ENCODE results near the gene LRMDA.

- TF ChIP-seq CTCF (IDR thresholded peaks at IDR 0.05) = no peak
- no peak for TF ChIP-seq POLR2A (IDR thresholded peaks at IDR 0.05)
These were observed 188.9 kb downstream of the LRMDA start for GRCh38 chr10:75620356-75620755.

Data from body of pancreas (tissue), 4 donors.